T-helper 1 cell (primary cell): ENCODE data around the gene TBCD.
"Not testable (repeated sequence)": the region's sequence is repeated elsewhere in the genome, so short reads cannot be mapped to it uniquely, and the experiment has no call there.

Source experiments
- DNase-seq, 5 donors: peaks; one replicate each; pipeline ENCODE4 v3.0.0-alpha.2; 2012 to 2020

The TBCD gene

DNA sequence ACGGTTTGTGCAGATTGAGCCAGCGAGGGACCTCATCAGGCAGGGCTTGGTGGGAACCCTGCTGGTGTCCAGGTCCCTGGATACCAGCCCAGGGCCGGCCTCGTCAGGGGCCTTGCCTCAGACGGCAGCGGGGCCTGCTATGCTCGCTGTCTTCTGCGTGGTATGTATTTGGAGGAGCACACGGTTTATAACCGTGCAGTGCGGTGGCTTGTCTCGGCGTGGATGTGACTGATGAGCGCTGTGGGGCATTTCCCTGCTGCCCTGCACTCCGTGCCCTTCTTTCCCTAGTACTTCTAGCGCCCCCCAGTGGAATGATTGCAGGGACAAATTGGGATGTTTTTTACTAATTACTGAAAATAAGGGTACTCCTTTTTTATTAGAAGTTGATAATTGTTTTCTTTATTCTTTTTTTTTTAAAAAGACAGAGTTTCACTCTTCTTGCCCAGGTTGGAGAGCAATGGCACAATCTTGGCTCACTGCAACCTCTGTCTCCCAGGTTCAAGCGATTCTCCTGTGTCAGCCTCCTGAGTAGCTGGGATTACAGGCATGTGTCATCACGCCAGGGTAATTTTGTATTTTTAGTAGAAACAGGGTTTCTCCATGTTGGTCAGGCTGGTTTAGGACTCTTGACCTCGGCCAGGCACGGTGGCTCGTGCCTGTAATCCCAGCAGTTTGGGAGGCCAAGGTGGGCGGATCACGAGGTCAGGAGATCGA lies 15.3 kb downstream of the TBCD start:
- peak in 1 of 5 donors; percentile 31 for DNase-seq

DNA sequence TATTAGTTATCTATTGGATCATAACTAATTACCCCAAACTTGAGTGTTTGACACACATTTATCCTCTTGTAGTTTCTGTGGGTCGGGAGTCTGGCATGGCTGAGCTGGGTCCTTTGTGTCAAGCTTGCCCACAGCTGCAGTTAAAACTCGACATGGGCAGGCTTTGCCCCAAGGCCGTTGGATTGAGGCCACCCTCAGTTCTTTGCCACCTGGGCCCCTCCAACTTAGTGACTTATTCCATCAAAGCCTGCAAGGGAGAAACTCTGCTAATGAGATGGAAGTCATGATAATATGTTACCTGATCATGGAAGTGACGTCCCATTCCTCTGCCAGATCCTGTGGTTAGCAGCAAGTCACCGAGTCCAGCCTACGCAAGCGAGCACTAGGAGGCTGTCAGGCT lies 17.2 kb downstream of the TBCD start:
- no peak for DNase-seq

DNA sequence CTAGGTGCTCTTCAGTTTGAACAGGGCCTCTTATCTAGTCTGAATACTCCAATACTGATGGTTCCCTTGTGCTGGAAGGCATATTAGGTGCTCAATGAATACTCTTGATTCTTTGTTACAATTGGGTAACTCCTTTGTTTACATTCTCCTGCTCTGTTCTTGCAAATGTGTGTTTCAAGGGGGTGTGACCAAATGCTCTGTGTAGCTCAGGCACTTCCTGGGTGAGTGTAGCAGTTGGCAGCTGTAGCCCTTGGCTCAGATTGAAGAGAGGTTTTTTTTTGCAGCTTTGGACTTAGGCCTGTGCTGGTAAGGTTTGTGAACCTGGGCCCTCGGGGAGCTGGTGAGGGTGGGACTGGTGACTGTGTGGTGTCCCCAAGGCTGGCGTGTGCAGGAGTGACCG lies 20.2 kb downstream of the TBCD start:
- no peak for DNase-seq

DNA sequence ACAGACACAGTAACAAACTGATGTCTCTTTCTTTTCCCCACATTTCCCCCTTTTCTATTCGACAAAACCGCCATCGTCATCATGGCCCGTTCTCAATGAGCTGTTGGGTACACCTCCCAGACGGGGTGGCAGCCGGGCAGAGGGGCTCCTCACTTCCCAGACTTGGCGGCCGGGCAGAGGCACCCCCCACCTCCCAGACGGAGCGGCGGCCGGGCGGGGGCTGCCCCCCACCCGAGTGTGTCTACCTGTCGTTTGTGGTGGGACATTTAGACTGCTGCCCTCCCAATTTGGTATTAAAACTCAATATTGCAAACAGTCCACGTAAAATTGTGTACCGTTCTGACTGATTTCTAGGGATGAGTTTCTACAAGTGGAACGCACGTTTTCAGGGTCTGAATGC lies 22.6 kb downstream of the TBCD start:
- DNase-seq, result not testable (repeated sequence)

DNA sequence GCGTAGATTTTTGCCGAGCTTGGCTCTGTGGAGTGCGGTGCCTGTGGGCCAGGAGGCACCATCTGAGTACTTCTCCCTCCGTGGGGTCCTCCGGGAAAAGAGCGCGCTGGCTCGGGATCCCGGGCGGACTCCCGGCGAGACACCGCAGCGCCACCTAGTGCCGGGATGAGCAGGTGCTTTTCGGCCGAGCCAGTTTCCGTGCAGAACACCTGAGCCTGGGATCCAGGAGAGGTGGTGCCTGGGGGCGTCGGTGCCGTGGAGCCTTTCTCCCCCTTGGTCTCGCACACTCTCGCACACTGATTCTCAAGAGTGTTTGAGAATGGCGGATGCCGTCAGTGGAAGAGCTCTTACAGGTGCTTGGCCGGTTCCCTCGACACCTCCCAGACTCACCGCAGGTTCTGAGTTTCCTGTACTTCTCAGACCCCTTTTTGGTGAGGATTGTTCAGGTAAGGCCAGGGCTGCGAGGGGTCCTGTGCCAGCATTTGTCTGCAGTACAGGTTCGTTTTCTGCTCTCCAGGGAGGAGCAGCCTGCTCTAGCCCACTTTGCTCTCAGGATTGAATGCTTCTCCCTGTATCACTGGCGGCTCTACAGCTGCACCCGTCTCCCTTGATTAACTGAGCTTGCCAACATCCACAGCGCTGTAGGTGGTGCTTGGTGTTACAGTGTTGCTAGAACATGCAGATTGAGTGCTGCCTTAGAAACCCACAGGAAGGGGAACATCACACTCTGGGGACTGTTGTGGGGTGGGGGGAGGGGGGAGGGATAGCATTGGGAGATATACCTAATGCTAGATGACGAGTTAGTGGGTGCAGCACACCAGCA lies 23.3 kb downstream of the TBCD start:
- peak in 2 of 5 donors; percentile 23 to 26 for DNase-seq

DNA sequence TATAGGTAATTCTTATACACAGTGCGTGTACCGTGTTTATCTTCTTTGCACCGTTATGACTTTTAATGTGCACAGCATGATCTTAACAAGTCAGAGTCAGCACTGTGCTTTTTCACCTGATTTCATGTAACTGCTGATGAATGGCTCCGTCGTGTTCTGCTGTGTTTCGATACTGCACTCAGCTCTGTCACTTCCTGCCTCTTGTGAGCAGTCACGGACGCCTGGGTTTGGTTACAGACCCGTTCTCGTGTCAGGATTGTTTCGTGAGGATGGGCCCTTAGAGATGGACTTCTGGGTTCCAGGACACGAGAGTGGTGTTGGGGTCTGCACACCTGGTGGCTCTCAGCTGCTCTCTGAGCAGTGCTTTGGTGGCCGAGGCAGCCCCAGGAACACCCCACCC lies 24.6 kb downstream of the TBCD start:
- DNase-seq, result no peak

DNA sequence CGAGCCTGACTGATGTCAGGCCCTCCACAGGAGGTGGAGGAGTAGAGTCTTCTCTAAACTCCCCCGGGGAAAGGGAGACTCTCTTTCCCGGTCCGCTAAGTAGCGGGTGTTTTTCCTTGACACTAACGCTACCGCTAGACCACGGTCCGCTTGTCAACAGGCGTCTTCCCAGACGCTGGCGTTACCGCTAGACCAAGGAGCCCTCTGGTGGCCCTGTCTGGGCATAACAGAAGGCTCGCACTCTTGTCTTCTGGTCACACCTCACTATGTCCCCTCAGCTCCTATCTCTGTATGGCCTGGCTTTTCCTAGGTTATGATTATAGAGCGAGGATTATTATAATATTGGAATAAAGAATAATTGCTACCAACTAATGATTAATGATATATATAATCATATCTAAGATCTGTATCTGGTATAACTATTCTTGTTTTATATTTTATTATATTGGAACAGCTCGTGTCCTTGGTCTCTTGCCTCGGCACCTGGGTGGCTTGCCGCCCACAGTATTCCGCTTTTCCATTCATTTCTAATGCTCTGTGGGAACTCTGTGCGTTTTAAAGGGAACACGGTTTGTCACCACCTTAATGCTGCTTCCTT lies 26.0 kb downstream of the TBCD start:
- not testable (repeated sequence) for DNase-seq

DNA sequence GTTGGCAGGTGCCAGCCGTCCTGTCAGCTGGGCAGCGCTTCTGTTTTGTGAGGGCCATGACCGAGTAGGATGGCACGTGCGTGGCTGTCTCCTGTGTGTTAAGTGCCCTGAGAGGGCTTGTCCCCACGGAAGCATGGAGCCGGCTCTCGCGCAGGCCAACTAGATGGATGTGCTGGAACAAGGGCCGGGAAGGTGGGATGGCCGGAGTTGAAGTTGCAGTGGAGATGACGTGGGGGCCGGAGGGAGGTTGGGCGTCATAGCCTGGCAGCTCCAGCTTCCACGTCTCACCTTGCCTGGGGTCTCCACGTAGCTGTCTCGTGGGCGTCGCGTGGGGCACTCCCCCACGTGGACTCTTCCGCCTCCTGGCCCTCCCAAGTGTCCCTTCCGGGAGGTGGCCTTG lies 27.7 kb downstream of the TBCD start:
- no peak for DNase-seq

DNA sequence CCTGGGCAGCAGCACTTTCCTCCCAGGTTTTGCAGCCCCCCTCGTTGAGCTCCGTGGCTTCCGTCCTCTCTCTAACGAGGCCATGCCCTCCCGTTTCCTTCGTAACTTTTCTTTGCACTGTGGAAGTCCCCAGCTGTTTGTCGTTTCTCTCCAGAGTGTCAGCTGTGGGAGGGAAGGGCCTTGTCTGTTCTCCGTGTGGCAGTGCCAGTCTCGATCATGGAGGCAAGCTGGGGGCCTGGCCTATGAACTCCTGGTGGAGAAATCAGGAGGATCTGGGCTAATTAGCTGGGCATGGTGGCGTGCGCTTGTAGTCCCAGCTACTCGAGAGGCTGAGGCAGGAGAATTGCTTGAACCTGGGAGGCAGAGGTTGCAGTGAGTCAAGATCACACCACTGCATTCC lies 28.3 kb downstream of the TBCD start:
- no peak for DNase-seq

DNA sequence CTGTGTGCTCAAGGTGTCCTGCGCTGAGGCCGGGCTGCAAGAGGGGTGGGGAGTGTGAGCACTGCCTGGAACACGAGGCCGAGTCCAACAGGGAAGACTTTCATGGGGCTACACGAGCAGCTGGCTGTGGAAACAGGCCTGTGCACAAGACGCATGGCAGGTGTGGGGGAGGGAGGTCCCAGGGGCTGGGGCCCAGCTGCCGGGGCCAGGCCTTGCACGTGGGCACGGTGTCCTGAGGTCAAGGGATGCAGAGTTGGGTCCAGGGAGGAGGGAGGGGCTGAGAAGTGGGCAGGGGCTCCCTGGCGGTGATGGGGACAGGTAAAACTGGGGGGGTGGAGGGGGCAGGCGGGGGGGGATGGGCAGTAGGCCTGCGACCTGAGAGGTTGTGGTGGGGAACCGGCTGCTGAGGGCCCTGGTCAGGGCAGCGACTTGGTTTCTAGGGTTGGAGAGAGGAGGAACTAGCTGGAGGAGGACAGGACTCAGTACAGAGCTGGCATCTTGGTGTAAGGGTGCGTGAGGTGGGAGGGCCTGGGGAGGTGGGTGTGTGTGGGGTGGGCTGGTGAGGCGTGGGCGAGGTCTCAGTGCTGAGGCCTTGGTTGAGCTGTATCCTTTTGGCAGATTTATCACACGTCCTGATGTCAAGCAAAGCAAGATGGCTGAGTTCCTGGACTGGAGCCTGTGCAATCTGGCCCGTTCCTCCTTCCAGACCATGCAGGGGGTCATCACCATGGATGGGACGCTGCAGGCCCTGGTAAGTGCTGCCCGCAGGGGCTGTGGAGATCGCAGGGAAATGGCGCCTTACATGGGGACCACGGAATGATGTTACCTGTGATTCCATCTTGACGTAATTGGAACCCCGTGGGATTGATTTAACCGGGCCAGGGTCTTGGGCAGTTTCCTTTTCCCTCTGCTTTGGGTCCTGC lies 29.4 kb downstream of the TBCD start:
- DNase-seq, result no peak

DNA sequence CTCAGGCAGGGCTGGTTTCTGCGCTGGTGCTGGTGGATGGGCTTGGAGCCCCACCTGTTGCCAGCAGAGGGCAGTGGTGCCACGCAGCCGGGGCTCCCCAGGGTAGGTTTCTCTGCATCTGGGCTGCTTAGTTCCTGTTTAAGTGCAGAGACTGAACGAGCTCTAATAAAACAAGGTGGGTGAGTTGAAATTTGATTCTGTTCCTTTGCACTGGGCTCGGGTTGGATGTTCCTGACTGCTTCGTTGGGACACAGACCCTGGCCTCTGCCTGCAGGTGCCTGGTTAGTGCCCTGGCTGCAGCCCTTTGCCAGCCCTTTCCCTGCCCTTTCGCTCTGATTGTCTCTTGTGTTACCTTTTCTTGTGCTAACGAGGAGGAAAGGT lies 30.0 kb downstream of the TBCD start:
- peak; percentile 60 to 80 (median 77) for DNase-seq

DNA sequence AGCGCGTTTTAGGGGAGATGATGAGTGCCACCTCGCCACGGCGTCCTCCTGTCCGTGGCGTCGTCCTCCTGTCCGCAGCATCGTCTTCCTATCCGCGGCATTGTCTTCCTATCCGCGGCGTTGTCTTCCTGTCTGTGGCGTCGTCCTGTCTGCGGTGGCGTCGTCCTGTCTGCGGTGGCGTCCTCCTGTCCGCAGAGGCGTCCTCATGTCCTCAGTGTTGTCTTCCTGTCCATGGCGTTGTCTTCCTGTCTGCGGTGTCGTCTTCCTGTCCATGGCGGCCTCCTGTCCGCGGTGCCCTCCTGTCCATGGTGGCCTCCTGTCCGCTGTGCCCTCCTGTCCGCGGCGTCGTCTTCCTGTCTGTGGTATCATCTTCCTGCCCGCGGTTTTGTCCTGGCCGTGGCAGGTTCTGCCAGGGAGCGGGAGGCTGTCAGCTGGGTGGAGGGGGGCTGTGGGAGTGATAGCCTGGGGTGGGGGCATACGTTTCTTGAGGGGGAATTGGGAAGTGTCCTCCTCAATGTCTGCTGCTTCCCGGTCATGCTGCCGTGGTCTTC lies 30.9 kb downstream of the TBCD start:
- DNase-seq, result no peak

DNA sequence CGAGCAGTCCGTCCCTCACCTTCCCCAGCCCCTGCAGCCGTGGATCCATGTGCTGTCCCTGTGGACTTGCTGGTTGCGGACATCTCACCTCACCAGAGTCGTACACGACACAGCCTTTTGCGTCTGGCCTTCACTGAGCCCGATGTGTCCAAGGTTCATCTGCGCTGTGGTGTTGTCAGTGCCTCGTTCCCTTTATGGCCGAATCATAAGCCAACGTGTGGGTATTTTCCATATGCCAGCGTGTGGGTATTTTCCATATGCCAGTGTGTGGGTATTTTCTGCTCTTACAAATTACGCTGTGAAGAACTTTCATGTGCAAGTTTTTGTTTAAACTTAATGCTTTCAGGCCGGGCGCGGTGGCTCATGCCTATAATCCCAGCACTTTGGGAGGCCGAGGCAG lies 31.6 kb downstream of the TBCD start:
- no peak for DNase-seq

DNA sequence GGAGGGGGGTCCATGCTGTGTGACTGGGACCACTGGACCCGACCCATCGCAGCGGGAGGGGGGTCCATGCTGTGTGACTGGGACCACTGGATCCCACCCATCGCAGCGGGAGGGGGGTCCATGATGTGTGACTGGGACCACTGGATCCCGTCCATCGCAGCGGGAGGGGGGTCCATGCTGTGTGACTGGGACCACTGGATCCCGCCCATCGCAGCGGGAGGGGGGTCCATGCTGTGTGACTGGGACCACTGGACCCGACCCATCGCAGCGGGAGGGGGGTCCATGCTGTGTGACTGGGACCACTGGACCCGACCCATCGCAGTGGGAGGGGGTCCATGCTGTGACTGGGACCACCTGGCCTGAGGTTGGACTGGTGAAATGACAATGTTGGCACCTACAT lies 33.7 kb downstream of the TBCD start:
- DNase-seq, result not testable (repeated sequence)

DNA sequence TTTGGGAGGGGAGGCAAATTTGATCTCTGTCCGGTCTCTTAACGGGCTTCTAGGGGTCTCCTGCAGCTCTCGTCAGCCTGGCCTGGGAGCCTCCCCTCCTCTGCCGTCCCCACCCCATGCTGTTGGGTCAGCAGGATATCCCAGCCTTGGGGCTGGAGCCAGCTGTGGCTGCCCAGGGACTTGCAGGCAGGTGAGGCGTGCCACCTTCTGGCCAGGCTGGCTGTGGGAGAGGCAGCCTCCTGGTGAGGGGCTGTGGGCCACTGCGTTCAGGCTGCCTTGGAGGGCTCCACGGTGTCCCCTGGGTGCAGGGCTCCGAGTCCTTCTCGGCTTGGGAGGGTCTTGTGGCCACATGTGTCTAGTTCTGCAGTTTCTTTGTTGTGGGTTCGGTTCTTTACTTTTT lies 34.6 kb downstream of the TBCD start:
- no peak for DNase-seq

DNA sequence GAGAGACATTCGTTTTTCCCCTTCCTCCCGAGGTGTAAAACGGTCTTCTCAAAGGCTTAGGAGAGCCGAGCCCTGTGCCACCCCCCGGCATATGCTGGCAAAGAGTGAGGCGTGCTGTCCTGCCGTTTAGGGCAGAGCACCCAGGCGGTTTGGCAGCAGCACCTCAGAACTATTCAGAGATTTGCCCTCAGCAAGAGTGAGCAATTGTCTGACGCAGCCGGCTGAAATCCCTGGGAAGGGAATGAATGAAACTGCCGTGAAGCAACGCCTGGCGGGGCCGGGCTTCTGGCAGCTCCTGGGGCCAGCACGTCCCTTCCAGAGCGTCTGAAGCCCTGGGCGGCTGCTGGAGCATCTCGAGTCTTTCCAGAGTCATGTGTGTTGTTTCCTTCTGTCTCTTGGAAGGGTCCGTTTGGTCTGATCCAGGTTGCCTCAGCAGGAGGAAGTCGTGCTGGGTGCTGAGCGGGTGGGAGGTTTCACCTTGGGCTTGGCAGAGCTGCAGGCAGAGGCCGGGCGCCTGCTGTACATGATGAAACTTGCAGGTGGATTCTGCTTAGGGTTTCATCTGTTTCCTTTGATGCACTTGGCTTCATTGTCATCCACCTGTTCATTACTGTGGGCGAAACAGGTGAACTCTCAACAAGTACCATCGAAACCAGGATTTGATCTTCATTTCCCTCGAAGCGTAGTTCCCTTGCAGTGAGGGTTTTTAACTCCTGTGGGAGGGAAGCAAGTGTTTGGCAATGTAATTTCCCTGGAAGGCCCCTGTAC lies 35.4 kb downstream of the TBCD start:
- no peak for DNase-seq

DNA sequence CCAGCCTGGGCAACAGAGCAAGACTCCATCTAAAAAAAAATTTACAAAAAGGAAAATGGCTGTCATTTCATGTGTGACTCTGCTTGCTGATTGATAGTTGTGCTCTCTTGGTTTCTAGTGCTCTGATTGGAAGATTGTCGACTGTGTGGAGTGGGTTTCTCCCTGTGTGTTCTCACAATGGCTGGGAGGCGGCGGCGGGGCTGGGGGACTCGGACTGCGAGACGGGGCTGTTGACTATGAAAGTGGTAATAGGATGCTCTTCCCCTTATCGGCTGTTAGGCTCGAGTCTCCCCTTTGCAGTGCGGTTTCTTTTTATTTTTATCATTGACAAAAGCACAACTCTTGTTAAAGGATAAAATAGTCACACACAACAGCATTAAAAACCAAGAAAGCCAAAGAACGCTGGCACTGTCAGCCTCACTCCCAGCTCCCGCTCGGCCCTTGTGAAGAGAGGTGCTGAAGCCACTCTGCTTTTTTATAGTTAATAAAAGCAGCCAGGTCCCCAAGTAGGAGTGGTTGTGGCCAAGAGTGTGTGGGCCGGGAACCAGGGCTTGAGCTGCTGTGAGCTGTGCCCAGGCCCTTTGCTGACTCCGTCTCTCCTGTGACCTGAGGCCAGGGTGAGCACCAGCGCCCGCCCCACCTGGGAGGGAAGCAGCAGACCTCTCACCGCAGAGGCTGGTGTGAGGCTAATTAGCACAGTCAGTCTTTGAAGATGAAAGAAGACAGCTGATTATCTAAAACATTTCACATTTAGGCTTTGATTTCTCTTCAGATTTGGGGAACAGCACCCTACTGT lies 36.5 kb downstream of the TBCD start:
- no peak for DNase-seq

DNA sequence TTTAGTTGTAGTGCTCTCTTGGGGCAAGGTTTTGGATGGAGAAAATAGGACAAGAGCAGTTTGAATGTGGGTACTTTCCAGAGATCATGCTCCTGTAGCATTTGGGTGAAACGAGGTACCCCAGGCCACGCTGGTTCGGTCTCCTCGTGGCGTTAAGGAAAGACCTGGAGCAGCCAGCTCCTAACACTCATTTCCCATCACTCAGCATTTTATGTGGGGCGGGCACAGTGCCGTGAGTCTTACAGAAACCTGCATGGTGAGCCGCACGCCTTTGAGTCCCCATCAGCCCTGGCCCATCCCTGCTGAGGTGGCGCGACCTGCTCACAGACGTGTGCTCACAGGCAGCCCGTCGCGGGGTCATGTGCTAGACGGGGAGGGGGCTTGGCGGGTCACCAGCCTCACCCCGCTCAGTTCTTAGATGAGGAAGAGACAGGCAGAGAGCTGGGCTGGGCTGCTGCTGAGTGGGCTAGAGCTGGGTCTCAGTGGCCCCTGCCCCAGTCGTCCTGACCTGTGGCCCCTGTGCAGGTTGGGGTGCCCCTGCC lies 37.3 kb downstream of the TBCD start:
- DNase-seq, result no peak

DNA sequence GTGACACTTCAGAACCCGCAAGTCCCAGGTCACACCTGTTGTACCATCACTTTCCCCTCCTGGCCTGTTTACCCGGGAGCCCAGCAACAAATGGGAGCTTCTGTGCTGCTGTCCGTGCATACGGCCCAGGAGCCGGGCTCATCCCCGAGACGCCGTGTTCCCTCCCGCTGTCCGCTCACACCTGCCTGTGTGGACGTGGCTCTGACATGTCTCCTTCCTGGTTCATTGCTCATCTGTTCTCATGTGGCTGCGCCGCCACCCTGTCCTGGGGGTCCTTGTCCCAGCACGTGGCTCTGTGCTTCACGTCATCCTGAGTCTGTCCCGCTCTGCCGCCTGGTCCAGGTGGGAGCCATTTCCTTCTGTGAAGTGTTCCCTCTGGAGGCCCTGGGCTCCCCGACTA lies 37.9 kb downstream of the TBCD start:
- DNase-seq, result no peak

DNA sequence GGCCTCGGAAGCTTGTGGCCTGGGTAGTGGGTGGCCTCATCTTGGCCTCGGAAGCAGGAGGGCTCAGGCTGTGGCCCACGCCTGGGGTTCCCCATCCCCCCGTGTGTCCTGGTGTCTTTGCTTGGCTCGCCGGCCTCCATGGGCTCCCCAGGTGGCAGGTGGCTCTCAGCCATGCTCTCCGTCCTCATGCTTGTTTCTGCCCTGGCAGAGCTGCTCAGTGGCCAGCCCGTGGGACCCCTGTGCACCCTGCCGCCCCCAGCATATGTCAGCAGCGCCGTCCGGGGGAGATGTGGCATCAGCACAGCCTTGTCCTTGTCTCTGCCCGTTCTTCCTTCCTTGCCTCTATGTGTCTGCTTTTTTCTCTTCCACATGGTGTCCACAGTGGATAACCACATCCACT lies 38.5 kb downstream of the TBCD start:
- DNase-seq, result no peak

DNA sequence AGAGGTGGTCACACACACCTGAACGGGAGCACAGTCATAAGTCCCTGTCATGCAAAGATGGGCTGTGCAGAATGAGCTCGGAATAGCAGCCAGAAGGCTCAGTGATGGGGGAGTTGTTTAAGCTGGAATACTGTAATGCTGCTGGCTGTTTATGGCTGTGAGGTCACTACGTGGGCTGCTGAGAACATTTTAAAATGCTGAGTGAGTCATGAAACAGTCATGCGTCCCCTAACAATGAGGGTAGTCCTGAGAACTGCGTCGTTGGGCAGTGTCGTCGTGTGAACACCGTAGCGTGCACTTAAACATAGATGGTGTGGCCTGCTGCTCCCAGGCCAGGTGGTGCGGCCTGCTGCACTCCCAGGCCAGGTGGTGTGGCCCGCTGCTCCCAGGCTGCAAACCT lies 39.7 kb downstream of the TBCD start:
- DNase-seq, result no peak
